K562 (cell line): ENCODE results near the gene KIF25. TPM values are rescaled to one million over a fixed set of nuclear protein-coding genes. Genes with fewer than 3 reads are reported as not detected.
A peak's percentile ranks its signal among the peaks of the same experiment; 100 is the strongest.

Experiments used
- ATAC-seq: fragments of 200-7000 bp; cut with Tn5 transposase; 3 replicates; pipeline ENCODE4 v1.9.1; 2020; ENCODE audit warnings: moderate library complexity
- BruUV-seq: library from RNA; stranded (reverse); fragments of 400-500 nt; replicated peaks from 2 replicates; lab custom pipeline; 2021; lab: Mats Ljungman, UMichigan
- CTCF ChIA-PET: fragments of 300-600 bp; formaldehyde crosslinking; extraction: SDS; loops from one replicate; lab custom pipeline; 2021; ENCODE audit warnings: low intra/inter-chr PET ratio; lab: Yijun Ruan, JAX
- POLR2A ChIA-PET: fragments of 300-600, 350-650 bp; sonication (Branson Sonifier 250); formaldehyde crosslinking; extraction: SDS; loops from one replicate; lab custom pipeline; 2021; ENCODE audit warnings: antibody characterized with exemption, inconsistent platforms; lab: Yijun Ruan, JAX
- DNase-seq, 4 experiments: peaks; one replicate each; pipeline versions ENCODE4 v3.0.0 to v3.0.0-alpha.2; 2011 to 2018; ENCODE audit warnings: low spot score in 3 of 4, mixed read lengths in 3 of 4; ENCODE audit errors: extremely low read depth in 1 of 4
- FAIRE-seq: peaks from 2 replicates; lab custom pipeline; 2011; peaks lifted over from hg19 to GRCh38; lab: Jason Lieb, UNC
- H2AFZ ChIP-seq: 2 replicates; pipeline ENCODE4 v1.6.0; 2011; ENCODE audit warnings: low read depth, low read length, control low read depth, inconsistent platforms
- H3K27ac ChIP-seq: fragments of 200-600 bp; 3 replicates; pipeline ENCODE4 v1.8.0; 2011; ENCODE audit warnings: low read depth, mild to moderate bottlenecking, control low read depth, inconsistent platforms, low read length, moderate library complexity, mixed read lengths; ENCODE audit errors: extremely low read depth
- H3K27me3 ChIP-seq, 2 experiments: fragments of 300-600 bp in 1 of 2; 2 replicates in 1 of 2; 3 replicates in 1 of 2; pipeline versions ENCODE4 v1.6.0 to v1.8.0; 2011; ENCODE audit warnings: inconsistent platforms in 2 of 2, low read length in 2 of 2, mild to moderate bottlenecking in 1 of 2, mixed read lengths in 1 of 2, moderate library complexity in 1 of 2; ENCODE audit not compliant: control insufficient read depth in 2 of 2, insufficient read depth in 2 of 2
- H3K36me3 ChIP-seq: fragments of 300-600 bp; 3 replicates; pipeline ENCODE4 v1.8.0; 2011; ENCODE audit warnings: mild to moderate bottlenecking, low read length, inconsistent platforms; ENCODE audit not compliant: control insufficient read depth, insufficient read depth
- H3K4me1 ChIP-seq, 2 experiments: fragments of 200-600 bp in 1 of 2; replicated peaks in 1 of 2; 2 replicates in 1 of 2; 3 replicates in 1 of 2; pipeline versions ENCODE4 v1.5.1 to v1.8.0; 2011; ENCODE audit warnings: inconsistent platforms in 2 of 2, low read length in 2 of 2, mild to moderate bottlenecking in 1 of 2, mixed read lengths in 1 of 2, moderate library complexity in 1 of 2; ENCODE audit not compliant: control insufficient read depth in 2 of 2, insufficient read depth in 2 of 2
- H3K4me2 ChIP-seq: 2 replicates; pipeline ENCODE4 v1.6.1; 2011; ENCODE audit warnings: low read length, control low read depth, inconsistent platforms, mixed read lengths; ENCODE audit not compliant: insufficient read depth
- H3K4me3 ChIP-seq: fragments of 200-600 bp; sonication (generic), shearing (Covaris generic); 2 replicates; pipeline ENCODE4 v1.5.1; 2016; ENCODE audit warnings: control low read depth, inconsistent platforms
- H3K79me2 ChIP-seq: fragments of 200-600 bp; 3 replicates; pipeline ENCODE4 v1.8.0; 2011; ENCODE audit warnings: low read length, inconsistent platforms; ENCODE audit not compliant: control insufficient read depth, insufficient read depth
- H3K9ac ChIP-seq, 2 experiments: 2 replicates each; pipeline versions ENCODE4 v1.6.0 to v1.6.1; 2011; ENCODE audit warnings: low read depth in 2 of 2, low read length in 2 of 2, control low read depth in 1 of 2, inconsistent platforms in 1 of 2, mild to moderate bottlenecking in 1 of 2, mixed read lengths in 1 of 2; ENCODE audit not compliant: insufficient read depth in 1 of 2
- H3K9me1 ChIP-seq: one replicate; pipeline ENCODE4 v1.6.0; 2011; ENCODE audit warnings: inconsistent platforms, mild to moderate bottlenecking, low read length, moderate library complexity; ENCODE audit not compliant: control insufficient read depth, insufficient read depth
- H3K9me3 ChIP-seq: replicated peaks from 2 replicates; pipeline ENCODE4 v1.5.1; 2011; ENCODE audit warnings: low read depth, low read length, inconsistent platforms; ENCODE audit not compliant: control insufficient read depth, insufficient read depth
- H4K20me1 ChIP-seq: replicated peaks from 2 replicates; pipeline ENCODE4 v1.6.1; 2011; ENCODE audit warnings: low read length, inconsistent platforms, mixed read lengths; ENCODE audit not compliant: control insufficient read depth, insufficient read depth
- AFF4 ChIP-seq: sonication (generic); formaldehyde crosslinking; IDR thresholded peaks from 2 replicates; pipeline ENCODE4 v1.8.0; 2023; ENCODE audit warnings: mild to moderate bottlenecking, missing genetic modification reagents
- ARID2 ChIP-seq: fragments of 450-650 bp; IDR thresholded peaks from 2 replicates; pipeline ENCODE4 v1.6.1; 2017; ENCODE audit warnings: antibody characterized with exemption, mild to moderate bottlenecking
- ETV5 ChIP-seq: sonication (generic); formaldehyde crosslinking; IDR thresholded peaks from 2 replicates; pipeline ENCODE4 v1.4.0; 2020; ENCODE audit warnings: low read depth, mild to moderate bottlenecking, missing genetic modification reagents
- FOSL1 ChIP-seq: fragments of 200-800 bp; sonication (Bioruptor generic); conservative IDR thresholded peaks from 2 replicates; pipeline ENCODE4 v1.6.1; 2016; ENCODE audit warnings: missing genetic modification characterization, missing compliant biosample characterization
- HNRNPL ChIP-seq: fragments of 200-400 bp; formaldehyde crosslinking; IDR thresholded peaks from 2 replicates; pipeline ENCODE4 v1.6.1; 2017; ENCODE audit warnings: low read depth, mild to moderate bottlenecking, low read length
- KDM5B ChIP-seq: fragments of 200-600 bp; sonication (generic); IDR thresholded peaks from 2 replicates; pipeline ENCODE4 v1.6.1; 2012; ENCODE audit warnings: low read depth, mild to moderate bottlenecking, moderate library complexity, low read length, control low read depth, inconsistent platforms; ENCODE audit not compliant: insufficient replicate concordance
- MBD1 ChIP-seq: fragments of 250-450 bp; sonication (Bioruptor Pico); IDR thresholded peaks from 2 replicates; pipeline ENCODE4 v1.8.0; 2022; ENCODE audit warnings: inconsistent platforms
- MXD1 ChIP-seq: fragments of 250-450 bp; sonication (Bioruptor Pico); IDR thresholded peaks from 2 replicates; pipeline ENCODE4 v1.8.0; 2021; ENCODE audit warnings: borderline replicate concordance, mild to moderate bottlenecking, moderate library complexity; ENCODE audit not compliant: poor library complexity, severe bottlenecking
- NCOR1 ChIP-seq: fragments of 450-650 bp; IDR thresholded peaks from 2 replicates; pipeline ENCODE4 v1.6.1; 2016; ENCODE audit warnings: mild to moderate bottlenecking, moderate library complexity
- POLR2AphosphoS5 ChIP-seq: IDR thresholded peaks from 2 replicates; pipeline ENCODE4 v1.6.1; 2011; ENCODE audit warnings: mild to moderate bottlenecking, low read depth, low read length, moderate library complexity; ENCODE audit not compliant: control insufficient read depth, insufficient read depth
- RB1 ChIP-seq: fragments of 450-650 bp; IDR thresholded peaks from 2 replicates; pipeline ENCODE4 v1.6.1; 2017; ENCODE audit warnings: low read depth, mild to moderate bottlenecking
- ZNF57 ChIP-seq: fragments of 450-650 bp; formaldehyde crosslinking; IDR thresholded peaks from 2 replicates; pipeline ENCODE4 v1.4.0; 2020; ENCODE audit warnings: mild to moderate bottlenecking, moderate library complexity
- ZNF830 ChIP-seq: fragments of 250-450 bp; sonication (Bioruptor Pico); IDR thresholded peaks from 2 replicates; pipeline ENCODE4 v1.5.0; 2021; ENCODE audit warnings: mild to moderate bottlenecking
- WGBS: fragments of 100-300 bp; shearing (Covaris generic); methylation state at CpG from one replicate; pipeline ENCODE4 v1.1.6; 2016; ENCODE audit warnings: low coverage, mixed read lengths; ENCODE audit not compliant: insufficient coverage; ENCODE audit errors: missing lambda C conversion rate; 5-methylcytosine and 5-hydroxymethylcytosine counted together
- in situ Hi-C: fragments of 300-500 bp; cut with MboI; formaldehyde crosslinking; loops from 4 replicates; pipeline ENCODE4 v1.15.0; 2018; ENCODE audit warnings: inconsistent platforms, mixed read lengths
- intact Hi-C: fragments of 100-400 bp; cut with micrococcal nuclease; formaldehyde crosslinking; loops from 2 replicates; pipeline ENCODE4 v1.14.2; 2022
- polyA plus RNA-seq, 8 experiments: library from polyadenylated mRNA; depleted of rRNA in 4 of 8; stranded (reverse) in 5 of 8; unstranded in 3 of 8; fragments of >200 nt; fragmentation: Nextera tagmentation in 2 of 8; fragmentation: Illumina TruSeq in 1 of 8; extraction: Ambion mirVana in 2 of 8; extraction: Trizol in 1 of 8; gene quantifications; 2 replicates each; pipeline versions ENCODE4 v1.2.1 to v1.2.3, GENCODE V29; 2011 to 2014; ENCODE audit warnings: inconsistent platforms in 1 of 8, missing spikeins in 1 of 8
- total RNA-seq, 7 experiments: library from RNA; depleted of rRNA in 6 of 7; stranded (reverse); fragments of >200 nt in 6 of 7; fragmentation: Illumina TruSeq in 2 of 7; extraction: Trizol in 2 of 7; gene quantifications; 2 replicates each; pipeline versions ENCODE4 v1.2.1 to v1.2.3, GENCODE V29; 2011 to 2021; ENCODE audit warnings: low replicate concordance in 1 of 7

KIF25 gene
- total and polyA plus RNA-seq, 9 of the 15 experiments (the other 6 are each of a cell fraction or from before 2014, with no cell fraction given): 0.04 to 0.49 (median 0.23) TPM; not detected in 5

GRCh38 chr6:168037242-168037641 is 39.8 kb downstream of the KIF25 start:
- Histone ChIP-seq H3K4me2 (no peak overlapping the region), H3K27me3 (peaks cover 34 to 61% of the 10 kb centered on the region in 2 experiments)

GRCh38 chr6:168037856-168038255 is 40.4 kb downstream of the KIF25 start:
- no peak for DNase-seq
- no TSS peak for BruUV-seq
- Histone ChIP-seq H3K4me2 (no peak overlapping the region), H3K27ac (no peak overlapping the region), H4K20me1 (peaks cover 10% of the 10 kb centered on the region), H3K9me3 (no peaks in the 10 kb centered on the region), H2AFZ (no peak overlapping the region), H3K36me3 (no peaks in the 10 kb centered on the region), H3K27me3 (peaks cover 40 to 62% of the 10 kb centered on the region in 2 experiments), H3K79me2 (no peaks in the 10 kb centered on the region), H3K9ac (no peak overlapping the region), H3K4me3 (no peak overlapping the region), H3K4me1 (peaks cover 14 to 18% of the 10 kb centered on the region in 2 experiments), H3K9me1 (no peaks in the 10 kb centered on the region)
- intact Hi-C loops (no loop called here), in situ Hi-C loops (no loop called here)
- WGBS: 17% methylated on average over 5 of the region's 5 CpGs
- no peak for FAIRE-seq
- no peak for ATAC-seq
- ChIA-PET POLR2A (no interaction called here), CTCF (no interaction called here)
- no peak for TF ChIP-seq RB1
- no peak for TF ChIP-seq MBD1 (CRISPR knock-in tag)
- no peak for TF ChIP-seq ARID2
- TF ChIP-seq AFF4: no peak
- no peak for TF ChIP-seq HNRNPL
- TF ChIP-seq MXD1 (CRISPR knock-in tag): no peak

More at GRCh38 chr6:168037242-168037641, 39.8 kb downstream of the KIF25 start:
- no peak overlapping the region for H3K27ac ChIP-seq
- no peak for ATAC-seq
- H3K4me3 ChIP-seq: no peak overlapping the region
- TF ChIP-seq POLR2AphosphoS5 (no peak), NCOR1 (no peak), ZNF830 (CRISPR knock-in tag) (0 out of 2 replicates have a peak, but pooled peaks have one; percentile 19), FOSL1 (no peak), KDM5B (no peak), ZNF57 (CRISPR knock-in tag) (no peak), ETV5 (CRISPR knock-in tag) (no peak)
- TF ChIP-seq, all 486 proteins: peak for 1
- no TSS peak for BruUV-seq
- ChIA-PET CTCF (no interaction called here), POLR2A (no interaction called here)
- Histone ChIP-seq H3K4me1 (peaks cover 13 to 14% of the 10 kb centered on the region in 2 experiments), H3K9me3 (no peaks in the 10 kb centered on the region), H3K36me3 (no peaks in the 10 kb centered on the region), H3K9ac (no peak overlapping the region), H3K9me1 (no peaks in the 10 kb centered on the region), H3K79me2 (no peaks in the 10 kb centered on the region), H2AFZ (no peak overlapping the region), H4K20me1 (peaks cover 10% of the 10 kb centered on the region)
- intact Hi-C loops (no loop called here), in situ Hi-C loops (no loop called here)
- FAIRE-seq (no peak), DNase-seq (no peak)
- 35% methylated on average over 6 of the region's 6 CpGs for WGBS
